HUES6 (cell line): Measurements from ENCODE around the gene N4BP3.

Experiments used
- H3K27ac ChIP-seq: 2 replicates; pipeline ENCODE4 v1.7.0; 2013; ENCODE audit warnings: low read depth, mild to moderate bottlenecking, low read length, inconsistent platforms
- H3K27me3 ChIP-seq: 2 replicates; pipeline ENCODE4 v1.6.1; 2013; ENCODE audit warnings: low read length; ENCODE audit not compliant: control insufficient read depth, insufficient read depth
- H3K36me3 ChIP-seq: 2 replicates; pipeline ENCODE4 v1.6.1; 2013; ENCODE audit warnings: low read length; ENCODE audit not compliant: control insufficient read depth, insufficient read depth
- H3K4me1 ChIP-seq: 2 replicates; pipeline ENCODE4 v1.6.1; 2013; ENCODE audit warnings: low read length; ENCODE audit not compliant: control insufficient read depth, insufficient read depth
- H3K4me3 ChIP-seq: 2 replicates; pipeline ENCODE4 v1.5.1; 2013; ENCODE audit warnings: low read depth, low read length
- H3K9ac ChIP-seq: one replicate; pipeline ENCODE4 v1.6.1; 2013; ENCODE audit warnings: mild to moderate bottlenecking, low read length
- H3K9me3 ChIP-seq: 2 replicates; pipeline ENCODE4 v1.6.1; 2013; ENCODE audit warnings: low read depth, low read length; ENCODE audit not compliant: control insufficient read depth, insufficient read depth

The N4BP3 gene

GRCh38 chr5:178114325-178115135, 1.2 kb downstream of the N4BP3 start:
- H3K36me3 ChIP-seq, result no peaks in the 10 kb centered on the region
- peak overlapping the region; percentile 90 for H3K4me3 ChIP-seq
- H3K27me3 ChIP-seq, result no peaks in the 10 kb centered on the region
- peak overlapping the region; percentile 91; the same call in 1 of the 2 replicates for H3K27ac ChIP-seq
- H3K4me1 ChIP-seq, result peaks cover 36% of the 10 kb centered on the region
- peak overlapping the region; percentile 85 for H3K9ac ChIP-seq
- 0 out of 2 replicates have a peak, but pooled peaks cover 4% of the 10 kb centered on the region for H3K9me3 ChIP-seq

DNA sequence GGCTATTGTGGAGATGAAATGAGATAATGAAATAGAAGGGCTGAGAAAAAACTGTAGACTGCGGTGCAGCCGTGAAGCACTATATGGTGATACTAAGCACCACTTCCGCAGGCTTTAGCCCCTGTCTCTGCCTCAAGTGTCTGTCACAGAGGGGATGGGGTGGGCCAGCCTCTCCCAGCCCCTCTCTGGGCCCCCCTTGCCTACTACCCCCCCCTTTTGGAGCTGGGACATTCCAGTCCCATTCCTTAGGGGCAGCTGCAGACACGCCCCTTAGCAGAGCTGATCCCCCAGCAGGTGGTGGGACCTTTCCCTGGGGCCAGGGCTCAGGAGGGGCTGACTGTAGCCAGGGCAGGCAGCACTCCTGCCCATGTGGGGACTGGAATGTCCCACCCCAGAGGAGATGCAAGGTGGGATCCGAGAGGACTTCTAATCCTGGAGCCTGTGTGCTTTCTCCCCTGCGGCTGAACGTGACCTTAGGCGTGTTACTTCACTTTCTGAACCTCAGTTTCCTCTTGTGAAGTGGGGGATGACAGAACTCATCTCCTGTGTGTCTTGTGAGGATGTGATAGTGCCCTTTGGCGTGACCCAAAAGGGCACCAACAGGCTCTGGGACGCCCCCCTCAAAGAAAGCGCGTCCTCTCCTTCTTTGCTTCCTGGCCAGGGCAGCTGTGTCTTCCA, 1.9 kb downstream of the N4BP3 start:
- Histone ChIP-seq H3K27ac (peak overlapping the region; percentile 91), H3K36me3 (peaks cover 6% of the 10 kb centered on the region), H3K4me3 (peak overlapping the region; percentile 90), H3K9me3 (0 out of 2 replicates have a peak, but pooled peaks cover 4% of the 10 kb centered on the region), H3K4me1 (peaks cover 38% of the 10 kb centered on the region), H3K27me3 (no peaks in the 10 kb centered on the region), H3K9ac (peak overlapping the region; percentile 85)

GRCh38 chr5:178115814-178116142, 2.4 kb downstream of the N4BP3 start:
- Histone ChIP-seq H3K27ac (peak overlapping the region; percentile 91), H3K9me3 (0 out of 2 replicates have a peak, but pooled peaks cover 4% of the 10 kb centered on the region), H3K27me3 (no peaks in the 10 kb centered on the region), H3K4me1 (peaks cover 38% of the 10 kb centered on the region), H3K9ac (peak overlapping the region; percentile 85), H3K4me3 (peak overlapping the region; percentile 90), H3K36me3 (peaks cover 11% of the 10 kb centered on the region)

GRCh38 chr5:178116143-178116885, 3.0 kb downstream of the N4BP3 start:
- Histone ChIP-seq H3K4me1 (peaks cover 41% of the 10 kb centered on the region), H3K27ac (peak overlapping the region; percentile 91; the same call in 1 of the 2 replicates), H3K4me3 (peak overlapping the region; percentile 90)

GRCh38 chr5:178117923-178118701, 4.8 kb downstream of the N4BP3 start:
- Histone ChIP-seq H3K9me3 (no peaks in the 10 kb centered on the region), H3K4me3 (no peak overlapping the region), H3K4me1 (peaks cover 49% of the 10 kb centered on the region), H3K36me3 (peaks cover 33% of the 10 kb centered on the region), H3K27me3 (no peaks in the 10 kb centered on the region), H3K9ac (no peak overlapping the region), H3K27ac (no peak overlapping the region)

More at GRCh38 chr5:178116143-178116885, 3.0 kb downstream of the N4BP3 start:
- Histone ChIP-seq H3K36me3 (peaks cover 15% of the 10 kb centered on the region), H3K27me3 (no peaks in the 10 kb centered on the region), H3K9me3 (0 out of 2 replicates have a peak, but pooled peaks cover 4% of the 10 kb centered on the region), H3K9ac (peak overlapping the region; percentile 85)

DNA sequence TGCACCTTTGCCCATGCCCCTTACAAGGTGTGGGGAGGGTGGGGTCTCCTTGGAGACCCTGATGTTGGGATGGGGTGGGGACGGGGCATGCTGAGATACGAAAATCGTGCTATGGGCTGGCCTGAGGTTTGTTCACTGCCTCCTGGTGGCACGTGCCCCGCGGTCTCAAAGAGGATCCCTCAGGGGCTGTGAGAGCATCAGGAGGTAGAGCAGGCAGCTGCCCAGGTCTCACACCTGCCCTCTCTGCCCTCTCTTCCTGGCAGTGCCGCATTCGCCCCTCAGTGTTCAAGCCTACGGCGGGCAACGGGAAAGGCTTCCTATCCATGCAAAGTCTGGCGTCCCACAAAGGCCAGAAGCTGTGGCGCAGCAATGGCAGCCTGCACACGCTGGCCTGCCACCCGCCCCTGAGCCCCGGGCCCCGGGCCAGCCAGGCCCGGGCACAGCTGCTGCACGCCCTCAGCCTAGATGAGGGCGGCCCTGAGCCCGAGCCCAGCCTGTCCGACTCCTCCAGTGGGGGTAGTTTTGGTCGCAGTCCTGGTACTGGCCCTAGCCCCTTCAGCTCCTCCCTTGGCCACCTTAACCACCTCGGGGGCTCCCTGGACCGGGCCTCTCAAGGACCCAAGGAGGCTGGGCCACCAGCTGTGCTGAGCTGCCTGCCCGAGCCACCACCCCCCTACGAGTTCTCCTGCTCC, 6.7 kb downstream of the N4BP3 start:
- no peaks in the 10 kb centered on the region for H3K27me3 ChIP-seq
- no peaks in the 10 kb centered on the region for H3K9me3 ChIP-seq
- peaks cover 46% of the 10 kb centered on the region for H3K36me3 ChIP-seq
- H3K4me3 ChIP-seq, result no peak overlapping the region
- no peak overlapping the region for H3K27ac ChIP-seq
- H3K9ac ChIP-seq, result no peak overlapping the region
- peaks cover 62% of the 10 kb centered on the region for H3K4me1 ChIP-seq

DNA sequence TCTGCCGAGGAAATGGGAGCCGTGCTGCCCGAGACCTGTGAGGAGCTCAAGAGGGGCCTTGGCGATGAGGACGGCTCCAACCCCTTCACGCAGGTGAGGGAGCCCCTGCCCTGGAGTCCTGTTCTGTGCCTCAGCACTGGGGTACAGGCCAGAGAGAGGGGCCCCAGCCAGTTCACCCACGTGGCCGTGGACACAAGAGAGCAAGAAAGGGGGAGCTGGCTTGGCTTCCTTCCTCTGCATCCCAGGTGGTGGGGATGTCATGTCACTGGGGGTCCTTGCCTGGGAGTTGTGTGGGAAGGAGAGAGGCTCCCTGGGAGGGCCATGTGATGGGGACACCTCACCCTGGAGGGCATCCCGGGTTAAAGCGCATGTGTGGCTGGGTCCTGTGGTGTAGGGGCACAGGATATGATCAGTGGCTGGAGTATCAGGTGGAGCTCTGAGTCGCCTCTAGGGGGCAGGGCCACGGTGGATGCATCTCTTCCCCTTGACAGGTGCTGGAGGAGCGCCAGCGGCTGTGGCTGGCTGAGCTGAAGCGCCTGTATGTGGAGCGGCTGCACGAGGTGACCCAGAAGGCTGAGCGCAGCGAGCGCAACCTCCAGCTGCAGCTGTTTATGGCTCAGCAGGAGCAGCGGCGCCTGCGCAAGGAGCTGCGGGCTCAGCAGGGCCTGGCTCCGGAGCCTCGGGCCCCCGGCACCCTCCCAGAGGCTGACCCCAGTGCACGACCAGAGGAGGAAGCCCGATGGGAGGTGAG, 7.5 kb downstream of the N4BP3 start:
- Histone ChIP-seq H3K4me1 (peaks cover 60% of the 10 kb centered on the region), H3K9ac (no peak overlapping the region), H3K27me3 (no peaks in the 10 kb centered on the region), H3K36me3 (peaks cover 46% of the 10 kb centered on the region), H3K4me3 (no peak overlapping the region), H3K9me3 (no peaks in the 10 kb centered on the region), H3K27ac (no peak overlapping the region)

DNA sequence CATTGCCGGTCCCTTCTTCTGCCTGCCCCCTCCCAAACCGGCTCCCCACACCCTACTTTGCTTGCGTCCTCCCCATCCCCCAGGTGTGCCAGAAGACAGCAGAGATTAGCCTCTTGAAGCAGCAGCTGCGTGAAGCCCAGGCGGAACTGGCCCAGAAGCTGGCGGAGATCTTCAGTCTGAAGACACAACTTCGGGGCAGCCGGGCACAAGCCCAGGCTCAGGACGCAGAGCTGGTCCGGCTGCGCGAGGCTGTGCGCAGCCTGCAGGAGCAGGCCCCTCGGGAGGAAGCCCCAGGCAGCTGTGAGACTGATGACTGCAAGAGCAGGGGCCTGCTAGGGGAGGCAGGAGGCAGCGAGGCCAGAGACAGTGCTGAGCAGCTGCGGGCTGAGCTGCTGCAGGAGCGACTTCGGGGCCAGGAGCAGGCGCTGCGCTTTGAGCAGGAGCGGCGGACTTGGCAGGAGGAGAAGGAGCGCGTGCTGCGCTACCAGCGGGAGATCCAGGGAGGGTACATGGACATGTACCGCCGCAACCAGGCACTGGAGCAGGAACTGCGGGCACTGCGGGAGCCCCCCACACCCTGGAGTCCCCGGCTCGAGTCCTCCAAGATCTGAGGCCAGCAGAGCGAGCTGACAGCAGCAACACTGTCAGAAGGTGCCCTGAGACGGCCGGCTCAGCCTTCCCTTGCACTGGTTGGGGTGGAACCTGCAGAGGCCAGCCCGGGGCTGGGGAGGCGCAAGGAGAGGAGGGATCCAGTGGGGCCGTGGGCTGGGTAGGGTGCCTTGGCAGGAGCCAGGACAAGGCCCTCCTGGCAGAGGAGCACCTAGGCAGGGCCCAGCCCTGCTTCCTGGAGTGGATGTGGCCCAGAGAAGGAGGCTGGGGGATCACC, 8.3 kb downstream of the N4BP3 start:
- H3K9me3 ChIP-seq, result no peaks in the 10 kb centered on the region
- no peaks in the 10 kb centered on the region for H3K27me3 ChIP-seq
- H3K4me1 ChIP-seq, result peaks cover 55% of the 10 kb centered on the region
- no peak overlapping the region for H3K9ac ChIP-seq
- peak overlapping the region; percentile 18; the same call in 1 of the 2 replicates for H3K27ac ChIP-seq
- H3K36me3 ChIP-seq, result peaks cover 46% of the 10 kb centered on the region
- no peak overlapping the region for H3K4me3 ChIP-seq

DNA sequence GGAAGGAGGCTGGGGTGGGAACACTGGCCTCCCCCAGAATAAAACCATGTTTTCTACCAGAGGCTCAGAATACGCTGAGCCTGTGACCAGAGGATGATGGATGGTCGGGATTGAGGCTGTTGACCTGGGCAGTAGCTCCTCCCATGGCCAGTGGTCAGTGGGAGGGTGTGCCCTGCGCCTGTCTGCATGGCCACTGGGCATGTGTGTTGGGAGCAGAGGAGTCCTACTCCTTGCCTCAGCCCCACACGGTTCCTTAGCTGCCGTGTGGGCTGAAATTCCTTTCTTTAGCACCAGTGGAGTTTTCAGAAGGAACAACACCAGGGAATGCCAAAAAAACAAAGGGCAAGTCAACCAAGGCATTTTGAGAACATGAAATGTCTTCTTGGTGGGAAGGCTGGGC, 9.0 kb downstream of the N4BP3 start:
- peak overlapping the region; percentile 18; the same call in 1 of the 2 replicates for H3K27ac ChIP-seq
- no peaks in the 10 kb centered on the region for H3K27me3 ChIP-seq
- H3K4me3 ChIP-seq, result no peak overlapping the region
- no peaks in the 10 kb centered on the region for H3K9me3 ChIP-seq
- H3K9ac ChIP-seq, result no peak overlapping the region
- peaks cover 54% of the 10 kb centered on the region for H3K4me1 ChIP-seq
- H3K36me3 ChIP-seq, result peaks cover 46% of the 10 kb centered on the region
